K562 (cell line): ENCODE results near the gene PARP11. TPM values are rescaled to one million over a fixed set of nuclear protein-coding genes. Genes with fewer than 3 reads are reported as not detected.

Experiments used
- ATAC-seq: fragments of 200-7000 bp; cut with Tn5 transposase; 3 replicates; pipeline ENCODE4 v1.9.1; 2020; ENCODE audit warnings: moderate library complexity
- BruUV-seq: library from RNA; stranded (reverse); fragments of 400-500 nt; replicated peaks from 2 replicates; lab custom pipeline; 2021; lab: Mats Ljungman, UMichigan
- CTCF ChIA-PET: fragments of 300-600 bp; formaldehyde crosslinking; extraction: SDS; loops from one replicate; lab custom pipeline; 2021; ENCODE audit warnings: low intra/inter-chr PET ratio; lab: Yijun Ruan, JAX
- POLR2A ChIA-PET: fragments of 300-600, 350-650 bp; sonication (Branson Sonifier 250); formaldehyde crosslinking; extraction: SDS; loops from one replicate; lab custom pipeline; 2021; ENCODE audit warnings: antibody characterized with exemption, inconsistent platforms; lab: Yijun Ruan, JAX
- DNase-seq, 4 experiments: peaks; one replicate each; pipeline versions ENCODE4 v3.0.0 to v3.0.0-alpha.2; 2011 to 2018; ENCODE audit warnings: low spot score in 3 of 4, mixed read lengths in 3 of 4; ENCODE audit errors: extremely low read depth in 1 of 4
- FAIRE-seq: peaks from 2 replicates; lab custom pipeline; 2011; peaks lifted over from hg19 to GRCh38; lab: Jason Lieb, UNC
- H2AFZ ChIP-seq: 2 replicates; pipeline ENCODE4 v1.6.0; 2011; ENCODE audit warnings: low read depth, low read length, control low read depth, inconsistent platforms
- H3K27ac ChIP-seq: fragments of 200-600 bp; 3 replicates; pipeline ENCODE4 v1.8.0; 2011; ENCODE audit warnings: low read depth, mild to moderate bottlenecking, control low read depth, inconsistent platforms, low read length, moderate library complexity, mixed read lengths; ENCODE audit errors: extremely low read depth
- H3K27me3 ChIP-seq, 2 experiments: fragments of 300-600 bp in 1 of 2; 2 replicates in 1 of 2; 3 replicates in 1 of 2; pipeline versions ENCODE4 v1.6.0 to v1.8.0; 2011; ENCODE audit warnings: inconsistent platforms in 2 of 2, low read length in 2 of 2, mild to moderate bottlenecking in 1 of 2, mixed read lengths in 1 of 2, moderate library complexity in 1 of 2; ENCODE audit not compliant: control insufficient read depth in 2 of 2, insufficient read depth in 2 of 2
- H3K36me3 ChIP-seq: fragments of 300-600 bp; 3 replicates; pipeline ENCODE4 v1.8.0; 2011; ENCODE audit warnings: mild to moderate bottlenecking, low read length, inconsistent platforms; ENCODE audit not compliant: control insufficient read depth, insufficient read depth
- H3K4me1 ChIP-seq, 2 experiments: fragments of 200-600 bp in 1 of 2; replicated peaks in 1 of 2; 2 replicates in 1 of 2; 3 replicates in 1 of 2; pipeline versions ENCODE4 v1.5.1 to v1.8.0; 2011; ENCODE audit warnings: inconsistent platforms in 2 of 2, low read length in 2 of 2, mild to moderate bottlenecking in 1 of 2, mixed read lengths in 1 of 2, moderate library complexity in 1 of 2; ENCODE audit not compliant: control insufficient read depth in 2 of 2, insufficient read depth in 2 of 2
- H3K4me2 ChIP-seq: 2 replicates; pipeline ENCODE4 v1.6.1; 2011; ENCODE audit warnings: low read length, control low read depth, inconsistent platforms, mixed read lengths; ENCODE audit not compliant: insufficient read depth
- H3K4me3 ChIP-seq: fragments of 200-600 bp; sonication (generic), shearing (Covaris generic); 2 replicates; pipeline ENCODE4 v1.5.1; 2016; ENCODE audit warnings: control low read depth, inconsistent platforms
- H3K79me2 ChIP-seq: fragments of 200-600 bp; 3 replicates; pipeline ENCODE4 v1.8.0; 2011; ENCODE audit warnings: low read length, inconsistent platforms; ENCODE audit not compliant: control insufficient read depth, insufficient read depth
- H3K9ac ChIP-seq, 2 experiments: 2 replicates each; pipeline versions ENCODE4 v1.6.0 to v1.6.1; 2011; ENCODE audit warnings: low read depth in 2 of 2, low read length in 2 of 2, control low read depth in 1 of 2, inconsistent platforms in 1 of 2, mild to moderate bottlenecking in 1 of 2, mixed read lengths in 1 of 2; ENCODE audit not compliant: insufficient read depth in 1 of 2
- H3K9me1 ChIP-seq: one replicate; pipeline ENCODE4 v1.6.0; 2011; ENCODE audit warnings: inconsistent platforms, mild to moderate bottlenecking, low read length, moderate library complexity; ENCODE audit not compliant: control insufficient read depth, insufficient read depth
- H3K9me3 ChIP-seq: replicated peaks from 2 replicates; pipeline ENCODE4 v1.5.1; 2011; ENCODE audit warnings: low read depth, low read length, inconsistent platforms; ENCODE audit not compliant: control insufficient read depth, insufficient read depth
- H4K20me1 ChIP-seq: replicated peaks from 2 replicates; pipeline ENCODE4 v1.6.1; 2011; ENCODE audit warnings: low read length, inconsistent platforms, mixed read lengths; ENCODE audit not compliant: control insufficient read depth, insufficient read depth
- IRF2 ChIP-seq: sonication (generic); formaldehyde crosslinking; IDR thresholded peaks from 2 replicates; pipeline ENCODE4 v1.8.1; 2022; ENCODE audit warnings: mild to moderate bottlenecking, missing genetic modification reagents
- NCOA6 ChIP-seq: fragments of 450-650 bp; IDR thresholded peaks from 2 replicates; pipeline ENCODE4 v1.6.1; 2017; ENCODE audit warnings: mild to moderate bottlenecking
- RAD21 ChIP-seq, 2 experiments: fragments of 250-450 bp in 1 of 2; fragments of 450-650 bp in 1 of 2; sonication (Bioruptor Pico) in 1 of 2; formaldehyde crosslinking in 1 of 2; IDR thresholded peaks in 1 of 2; conservative IDR thresholded peaks in 1 of 2; 2 replicates each; pipeline versions ENCODE4 v1.4.0 to v1.8.0; 2020 to 2022; ENCODE audit warnings: mild to moderate bottlenecking in 2 of 2, moderate library complexity in 1 of 2
- XRCC4 ChIP-seq: IDR thresholded peaks from one replicate; pipeline ENCODE4 v1.6.1; 2011; ENCODE audit not compliant: insufficient read depth, insufficient read length; ENCODE audit errors: extremely low read depth
- ZSCAN32 ChIP-seq: fragments of 450-650 bp; formaldehyde crosslinking; IDR thresholded peaks from 2 replicates; pipeline ENCODE4 v1.4.0; 2020; ENCODE audit warnings: mild to moderate bottlenecking, moderate library complexity
- WGBS: fragments of 100-300 bp; shearing (Covaris generic); methylation state at CpG from one replicate; pipeline ENCODE4 v1.1.6; 2016; ENCODE audit warnings: low coverage, mixed read lengths; ENCODE audit not compliant: insufficient coverage; ENCODE audit errors: missing lambda C conversion rate; 5-methylcytosine and 5-hydroxymethylcytosine counted together
- in situ Hi-C: fragments of 300-500 bp; cut with MboI; formaldehyde crosslinking; loops from 4 replicates; pipeline ENCODE4 v1.15.0; 2018; ENCODE audit warnings: inconsistent platforms, mixed read lengths
- intact Hi-C: fragments of 100-400 bp; cut with micrococcal nuclease; formaldehyde crosslinking; loops from 2 replicates; pipeline ENCODE4 v1.14.2; 2022
- polyA plus RNA-seq, 8 experiments: library from polyadenylated mRNA; depleted of rRNA in 4 of 8; stranded (reverse) in 5 of 8; unstranded in 3 of 8; fragments of >200 nt; fragmentation: Nextera tagmentation in 2 of 8; fragmentation: Illumina TruSeq in 1 of 8; extraction: Ambion mirVana in 2 of 8; extraction: Trizol in 1 of 8; gene quantifications; 2 replicates each; pipeline versions ENCODE4 v1.2.1 to v1.2.3, GENCODE V29; 2011 to 2014; ENCODE audit warnings: inconsistent platforms in 1 of 8, missing spikeins in 1 of 8
- total RNA-seq, 7 experiments: library from RNA; depleted of rRNA in 6 of 7; stranded (reverse); fragments of >200 nt in 6 of 7; fragmentation: Illumina TruSeq in 2 of 7; extraction: Trizol in 2 of 7; gene quantifications; 2 replicates each; pipeline versions ENCODE4 v1.2.1 to v1.2.3, GENCODE V29; 2011 to 2021; ENCODE audit warnings: low replicate concordance in 1 of 7
- TF ChIP-seq, protein P1 (sequence below): IDR thresholded peaks from 3 replicates; pipeline ENCODE4 v1.6.1; 2011; ENCODE audit warnings: borderline replicate concordance, mild to moderate bottlenecking; ENCODE audit not compliant: insufficient read length, insufficient read depth
- TF ChIP-seq, protein P2 (sequence below), 2 experiments: fragments of 250-450 bp in 1 of 2; fragments of 450-650 bp in 1 of 2; sonication (Bioruptor Pico) in 1 of 2; IDR thresholded peaks; 2 replicates each; pipeline versions ENCODE4 v1.6.1 to v1.8.0; 2016 to 2021; ENCODE audit warnings: mild to moderate bottlenecking in 2 of 2, moderate library complexity in 2 of 2, missing compliant biosample characterization in 1 of 2, missing genetic modification characterization in 1 of 2

The PARP11 gene
- total and polyA plus RNA-seq, 9 of the 15 experiments (the other 6 are each of a cell fraction or from before 2014, with no cell fraction given), result 0.40 to 2.5 (median 1.4) TPM

DNA sequence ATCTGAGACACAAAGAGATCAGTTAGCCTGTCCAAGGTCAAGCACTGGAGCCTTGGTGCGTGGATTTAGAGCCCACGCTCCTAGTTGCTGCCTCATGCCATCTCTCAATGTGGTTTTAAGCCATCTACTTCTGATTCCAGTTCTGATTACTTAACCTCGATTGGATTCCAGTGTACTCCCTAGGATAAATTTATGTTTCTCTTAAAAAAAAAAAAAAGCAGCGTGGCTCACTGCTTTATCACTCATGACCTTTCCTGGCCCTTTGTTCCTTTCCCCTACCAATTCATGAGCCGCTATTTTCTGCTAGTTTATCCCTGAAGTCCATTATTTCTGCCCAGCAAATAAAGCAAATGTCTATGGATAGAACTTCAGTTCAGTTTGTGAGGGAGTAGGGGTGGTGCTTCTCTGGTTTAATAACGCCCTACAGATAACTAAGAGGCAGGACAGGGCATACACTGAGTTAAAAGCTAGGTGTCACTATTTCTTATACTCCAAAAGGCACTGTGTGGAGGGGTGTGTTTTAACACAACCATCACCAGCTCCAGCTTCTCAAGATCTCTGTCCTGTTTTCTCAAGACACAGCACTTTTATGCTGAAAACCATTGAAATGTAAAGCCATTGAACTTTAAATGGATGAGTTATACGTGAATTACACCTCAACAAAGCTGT, 9.8 kb upstream of the PARP11 start (continued):
- TF ChIP-seq RAD21 (CRISPR knock-in tag; conservative IDR thresholded peaks at IDR 0.05 in 1 of 2, IDR thresholded peaks at IDR 0.05 in 1 of 2) (peak in 1 of 2 experiments; percentile 17; a peak in 1 of 4 replicates), NCOA6 (no peak), IRF2 (CRISPR knock-in tag) (no peak)

DNA sequence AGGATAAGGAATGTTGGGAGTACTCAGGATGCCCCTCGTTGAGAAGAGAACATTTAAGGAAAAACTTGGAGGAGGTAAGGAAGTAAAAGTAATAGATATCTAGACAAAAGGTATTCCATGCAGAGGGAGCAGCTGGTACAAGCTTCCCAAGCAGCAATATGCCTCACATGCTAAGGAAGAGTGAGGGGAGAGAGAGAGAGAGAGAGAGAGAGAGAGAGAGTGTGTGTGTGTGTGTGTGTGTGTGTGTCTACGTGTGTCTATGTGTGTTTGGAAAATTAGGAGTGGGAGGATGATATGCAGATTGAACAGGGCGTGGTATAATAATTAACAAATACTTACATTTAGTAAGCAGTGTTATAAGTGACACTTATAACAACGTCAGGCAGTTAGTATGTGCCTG, 9.2 kb upstream of the PARP11 start:
- no peak overlapping the region for H3K4me2 ChIP-seq
- no peak overlapping the region for H2AFZ ChIP-seq
- H4K20me1 ChIP-seq, result no peaks in the 10 kb centered on the region
- POLR2A ChIA-PET, result no interaction called here
- DNase-seq (no peak), ATAC-seq (no peak), FAIRE-seq (no peak)
- H3K27me3 ChIP-seq, result no peaks in the 10 kb centered on the region; a peak in 1 of 5 replicates
- no peaks in the 10 kb centered on the region for H3K9me3 ChIP-seq
- in situ Hi-C loops (loop anchor here (25.0 kb wide), 1 partner anchor 405 kb away; no protein-coding TSS in a partner anchor), intact Hi-C loops (no loop called here)
- no peak overlapping the region for H3K9ac ChIP-seq
- H3K27ac ChIP-seq, result no peak overlapping the region
- 0% methylated on average over 3 of the region's 4 CpGs for whole genome bisulfite sequencing
- no peaks in the 10 kb centered on the region for H3K79me2 ChIP-seq
- no peak overlapping the region for H3K4me3 ChIP-seq
- no peaks in the 10 kb centered on the region for H3K9me1 ChIP-seq
- BruUV-seq, result no TSS peak
- H3K36me3 ChIP-seq, result no peaks in the 10 kb centered on the region
- CTCF ChIA-PET, result interaction anchor here (0.6 to 1.1 kb wide), 3 partner anchors 80 to 394 kb away, joined by 3 to 4 read pairs (median 3); no protein-coding TSS in a partner anchor
- TF ChIP-seq, protein P1, sequence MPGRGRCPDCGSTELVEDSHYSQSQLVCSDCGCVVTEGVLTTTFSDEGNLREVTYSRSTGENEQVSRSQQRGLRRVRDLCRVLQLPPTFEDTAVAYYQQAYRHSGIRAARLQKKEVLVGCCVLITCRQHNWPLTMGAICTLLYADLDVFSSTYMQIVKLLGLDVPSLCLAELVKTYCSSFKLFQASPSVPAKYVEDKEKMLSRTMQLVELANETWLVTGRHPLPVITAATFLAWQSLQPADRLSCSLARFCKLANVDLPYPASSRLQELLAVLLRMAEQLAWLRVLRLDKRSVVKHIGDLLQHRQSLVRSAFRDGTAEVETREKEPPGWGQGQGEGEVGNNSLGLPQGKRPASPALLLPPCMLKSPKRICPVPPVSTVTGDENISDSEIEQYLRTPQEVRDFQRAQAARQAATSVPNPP, result no peak
- TF ChIP-seq ZSCAN32, result no peak
- TF ChIP-seq, protein P2, sequence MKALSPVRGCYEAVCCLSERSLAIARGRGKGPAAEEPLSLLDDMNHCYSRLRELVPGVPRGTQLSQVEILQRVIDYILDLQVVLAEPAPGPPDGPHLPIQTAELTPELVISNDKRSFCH (CRISPR knock-in tag; IDR thresholded peaks at IDR 0.05), result no peak
- TF ChIP-seq, protein P2 (tag; IDR thresholded peaks at IDR 0.05), result no peak
- no peak for TF ChIP-seq XRCC4
- no peaks in the 10 kb centered on the region for H3K4me1 ChIP-seq
